Left hindlimb (tissue), 1 donor: Measurements from ENCODE around the gene TMEM150B.
"Not testable (repeated sequence)": the region's sequence is repeated elsewhere in the genome, so short reads cannot be mapped to it uniquely, and the experiment has no call there.

ENCODE experiments used
- DNase-seq: peaks from one replicate; pipeline ENCODE4 v3.0.0-alpha.2; 2018

TMEM150B gene

DNA sequence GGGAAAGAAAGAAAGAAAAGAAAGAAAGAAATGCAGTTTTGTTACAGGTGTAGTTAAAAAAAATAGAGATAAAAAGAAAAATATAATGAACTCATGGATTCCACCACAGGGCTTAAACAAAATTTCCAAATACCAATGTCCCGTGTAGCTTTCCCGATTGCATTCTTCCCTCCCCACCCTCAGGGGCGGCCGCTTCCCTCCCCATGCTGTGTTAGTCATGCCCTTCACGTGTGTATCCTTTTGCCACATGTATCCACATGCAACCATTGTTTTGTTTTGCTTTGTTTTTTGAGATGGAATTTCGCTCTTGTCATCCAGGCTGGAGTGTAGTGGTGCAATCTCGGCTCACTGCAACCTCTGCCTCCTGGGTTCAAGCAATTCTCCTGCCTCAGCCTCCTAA lies 11.0 kb upstream of the TMEM150B start:
- DNase-seq: no peak

DNA sequence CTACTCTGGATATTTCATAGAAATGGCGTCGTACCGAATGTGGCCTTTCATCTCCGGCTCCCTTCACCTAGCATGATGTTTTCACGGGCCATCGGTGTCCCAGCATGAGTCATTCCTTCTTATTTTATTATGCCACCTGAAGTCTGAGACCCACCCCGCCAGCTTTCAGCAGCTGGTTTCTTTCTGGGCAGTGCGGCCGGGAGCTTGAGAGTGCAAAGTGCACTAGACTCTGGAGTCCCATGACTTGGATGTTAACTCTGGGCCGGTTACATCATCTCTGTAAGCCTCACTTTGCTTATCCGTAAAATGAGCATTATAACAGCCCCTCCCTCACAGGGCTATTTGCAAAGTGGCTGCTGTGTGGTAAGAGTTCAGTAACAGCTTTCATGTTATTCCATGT lies 8.7 kb upstream of the TMEM150B start:
- DNase-seq: no peak

- DNase-seq: not testable (repeated sequence)
These were observed 4.7 kb upstream of the TMEM150B start for GRCh38 chr19:55329791-55330190.

GRCh38 chr19:55328774-55329318 lies 3.7 kb upstream of the TMEM150B start:
- not testable (repeated sequence) for DNase-seq

DNA sequence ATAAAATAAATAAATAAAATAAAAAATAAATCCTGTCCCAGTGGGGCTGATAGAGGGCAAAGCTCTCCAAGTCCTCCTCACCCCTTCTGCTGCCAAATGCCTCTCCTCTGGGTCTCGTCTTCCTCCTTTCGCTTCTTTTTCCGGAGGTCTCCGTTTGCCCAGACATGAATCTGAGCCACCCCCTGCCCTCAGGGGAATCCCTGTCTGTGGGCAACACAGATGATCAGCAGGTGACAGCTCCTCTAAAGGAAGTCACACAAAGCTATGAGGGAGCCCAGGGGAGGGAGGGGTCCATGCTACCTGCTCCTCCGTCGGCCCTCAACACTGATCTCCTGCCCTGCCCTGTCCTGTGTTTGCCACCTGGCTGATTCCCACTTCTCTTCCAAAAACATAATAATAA lies 479 bp downstream of the TMEM150B start:
- no peak for DNase-seq

DNA sequence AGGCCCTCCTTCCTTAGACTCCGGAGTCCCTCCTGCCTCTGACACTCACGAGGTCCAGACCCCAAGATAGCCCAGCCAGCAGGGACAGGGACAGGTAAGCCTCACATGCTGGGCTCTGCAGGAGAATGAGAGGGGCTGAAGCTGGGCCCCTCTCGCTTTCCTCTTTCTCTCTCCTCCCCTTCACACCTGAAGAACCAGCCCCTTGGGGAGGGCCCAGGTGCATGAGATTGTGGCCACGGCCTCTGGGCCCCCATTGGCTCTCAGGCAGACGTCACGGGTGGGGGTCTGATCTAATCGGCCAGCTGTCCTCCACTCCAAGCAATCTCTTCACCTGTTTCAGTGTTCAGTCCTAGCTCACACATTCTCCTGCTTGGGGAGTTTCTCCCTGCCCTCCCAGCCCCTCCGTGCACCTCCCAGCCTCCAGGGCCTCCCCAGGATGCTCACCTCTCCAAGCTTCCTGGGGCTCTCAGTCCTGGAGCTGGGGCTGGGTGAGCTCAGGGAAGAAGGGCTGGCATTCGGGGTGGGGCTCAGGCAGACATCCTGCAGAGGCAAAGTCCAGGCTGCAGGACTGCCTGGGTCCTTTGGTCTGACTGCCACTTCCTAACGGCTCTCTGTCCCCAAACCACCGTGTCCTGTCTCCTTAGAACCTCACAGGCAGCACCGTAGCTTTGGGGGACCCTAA lies 2.8 kb downstream of the TMEM150B start:
- DNase-seq: no peak

DNA sequence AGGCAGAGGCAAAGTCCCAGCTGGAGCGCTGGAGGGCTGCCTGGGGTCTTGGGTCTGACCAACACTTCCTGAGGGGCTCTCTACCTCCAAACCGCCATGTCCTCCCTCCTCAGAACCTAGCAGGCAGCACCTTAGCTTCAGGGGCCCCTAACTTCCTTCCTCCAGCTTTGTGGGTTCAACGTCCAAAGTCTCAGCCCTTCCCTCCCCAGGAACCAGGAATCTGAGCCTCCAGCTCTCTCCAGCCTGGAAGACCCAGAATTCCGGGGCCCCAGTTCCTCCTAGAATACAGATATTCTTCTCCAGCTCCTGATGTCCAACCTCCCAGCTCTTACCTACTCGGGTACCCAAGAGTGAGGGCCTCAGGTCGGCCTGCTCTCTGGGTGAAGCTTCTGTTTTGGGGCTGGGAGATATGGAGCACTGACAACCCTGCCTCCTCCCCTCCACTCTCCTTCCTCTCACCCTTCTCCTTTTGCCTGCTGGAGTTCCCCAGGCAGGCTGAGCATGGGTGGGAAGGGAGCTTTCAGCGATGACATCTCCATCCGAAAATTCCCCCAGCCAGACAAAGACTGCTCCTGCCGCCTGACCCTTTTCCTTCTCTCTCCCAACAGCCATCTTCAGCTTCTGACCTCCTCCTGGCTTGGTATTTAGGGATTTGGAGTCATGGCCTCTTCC lies 3.5 kb downstream of the TMEM150B start:
- DNase-seq: no peak

DNA sequence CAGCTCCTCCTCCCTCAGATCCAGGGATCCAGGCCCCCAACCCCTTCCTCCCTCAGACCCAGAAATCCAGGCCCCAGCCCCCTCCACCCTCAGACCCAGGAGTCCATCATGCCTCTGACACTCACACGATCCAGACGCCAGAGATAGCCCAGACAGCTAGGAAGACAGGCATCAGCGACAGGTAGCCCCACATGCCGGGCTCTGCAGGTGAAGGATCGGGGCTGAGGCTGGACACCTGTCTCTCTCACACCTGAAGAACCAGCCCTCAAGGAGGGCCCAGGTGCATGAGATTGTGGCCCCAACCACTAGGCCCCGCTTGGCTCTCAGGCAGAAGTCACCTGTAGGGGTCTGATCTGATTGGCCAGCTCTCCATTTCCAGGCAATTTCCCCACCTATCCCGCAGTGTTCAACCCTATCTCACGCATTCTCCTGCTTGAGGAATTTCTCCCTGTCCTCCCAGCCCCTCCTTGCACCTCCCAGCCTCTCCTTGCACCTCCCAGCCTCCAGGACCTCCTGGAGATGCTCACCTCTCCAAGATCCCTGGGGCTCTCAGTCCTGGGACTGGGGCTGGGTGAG lies 4.2 kb downstream of the TMEM150B start:
- DNase-seq: no peak

DNA sequence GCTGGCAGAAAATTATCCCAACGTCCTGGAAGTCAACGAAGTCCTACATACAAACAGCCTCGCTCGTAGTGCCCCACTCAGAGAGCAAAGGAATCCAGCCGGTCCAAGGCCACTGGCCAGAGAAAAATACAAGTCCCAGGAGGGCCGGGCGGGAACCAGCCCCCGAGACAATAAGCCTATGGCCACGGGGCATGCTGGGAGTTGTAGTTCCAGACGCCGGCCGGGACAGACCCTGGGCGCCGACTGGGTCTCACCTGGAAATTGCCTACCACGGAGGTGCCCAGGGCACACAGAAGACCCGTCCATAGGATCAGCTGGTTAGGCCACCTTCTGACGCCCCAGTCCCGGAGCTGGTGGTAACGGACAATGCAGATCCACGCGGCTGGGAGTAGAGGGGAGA lies 5.4 kb downstream of the TMEM150B start:
- no peak for DNase-seq

GRCh38 chr19:55316646-55317045 lies 8.5 kb downstream of the TMEM150B start:
- DNase-seq: no peak

- DNase-seq: no peak
These were observed 9.1 kb downstream of the TMEM150B start for GRCh38 chr19:55315956-55316525.

GRCh38 chr19:55314396-55314795 lies 10.7 kb downstream of the TMEM150B start:
- DNase-seq: no peak

GRCh38 chr19:55312621-55313512 lies 12.3 kb downstream of the TMEM150B start:
- no peak for DNase-seq

GRCh38 chr19:55311797-55312196 lies 13.3 kb downstream of the TMEM150B start:
- no peak for DNase-seq

GRCh38 chr19:55311397-55311796 lies 13.7 kb downstream of the TMEM150B start:
- DNase-seq: no peak

- no peak for DNase-seq
These were observed 14.6 kb downstream of the TMEM150B start for GRCh38 chr19:55310498-55310897.

DNA sequence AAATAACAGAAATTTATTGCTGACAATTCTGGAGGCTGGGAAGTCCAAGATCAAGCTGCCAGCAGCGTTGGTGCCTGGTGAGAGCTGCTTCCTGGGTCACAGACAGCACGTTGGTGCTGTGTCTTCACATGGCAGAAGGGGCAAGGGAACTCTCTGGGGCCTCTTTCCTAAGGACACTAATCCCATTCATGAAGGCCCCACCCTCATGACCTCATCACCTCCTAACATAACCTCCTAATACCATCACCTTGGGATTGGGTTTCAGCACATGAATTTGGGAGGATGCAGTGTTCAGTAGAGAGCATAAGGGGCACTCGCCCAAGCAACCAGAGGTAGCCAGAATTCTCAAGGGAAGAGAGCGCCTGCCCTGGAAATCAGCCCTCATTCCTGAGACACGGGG lies 15.7 kb downstream of the TMEM150B start:
- DNase-seq: no peak

GRCh38 chr19:55308281-55308680 lies 16.9 kb downstream of the TMEM150B start:
- DNase-seq: no peak

GRCh38 chr19:55306712-55307111 lies 18.4 kb downstream of the TMEM150B start:
- no peak for DNase-seq

DNA sequence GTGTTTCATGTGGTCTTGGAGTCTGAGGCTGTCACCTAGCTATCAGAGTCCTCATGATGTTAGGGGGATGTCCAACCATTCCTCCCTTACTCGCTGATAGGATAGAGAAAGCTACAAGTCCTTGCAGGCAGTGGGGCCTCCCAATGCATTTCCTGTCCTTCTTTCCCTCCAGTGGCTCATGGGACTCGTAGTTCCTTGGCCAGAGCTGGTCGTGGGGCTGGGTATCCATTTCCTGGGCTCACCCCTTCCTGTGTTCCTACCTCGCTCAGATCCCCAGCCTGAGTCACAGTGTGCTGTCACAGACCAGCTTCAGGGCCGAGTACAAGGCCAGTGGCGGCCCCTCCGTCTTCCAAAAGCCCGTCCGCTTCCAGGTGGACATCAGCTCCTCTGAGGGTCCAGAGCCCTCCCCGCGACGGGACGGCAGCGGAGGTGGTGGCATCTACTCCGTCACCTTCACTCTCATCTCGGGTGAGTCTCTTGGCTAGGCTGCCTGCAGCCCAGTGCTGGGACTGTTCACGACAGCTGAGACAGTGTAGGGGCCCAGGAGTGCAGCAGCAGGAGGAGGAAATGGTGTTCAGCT lies 19.1 kb downstream of the TMEM150B start:
- no peak for DNase-seq

GRCh38 chr19:55305491-55305890 lies 19.6 kb downstream of the TMEM150B start:
- DNase-seq: no peak

- DNase-seq: no peak
These were observed 20.2 kb downstream of the TMEM150B start for GRCh38 chr19:55304980-55305379.
